Neural crest cell (in vitro differentiated cells): Measurements from ENCODE around the gene ZNF181. TPM values are rescaled to one million over a fixed set of nuclear protein-coding genes. Genes with fewer than 3 reads are reported as not detected.

Source experiments
- DNase-seq: peaks from one replicate; pipeline ENCODE4 v3.0.0; 2021; ENCODE audit warnings: low read depth, mixed read lengths, low spot score
- H3K27ac Mint-ChIP-seq: one replicate; pipeline ENCODE4 v1.8.0; 2021; ENCODE audit warnings: mild to moderate bottlenecking, mixed read lengths; ENCODE audit not compliant: unreplicated experiment
- H3K27me3 Mint-ChIP-seq: 2 replicates; pipeline ENCODE4 v1.8.0; 2021; ENCODE audit warnings: low read depth, mild to moderate bottlenecking, mixed read lengths
- H3K36me3 Mint-ChIP-seq: 2 replicates; pipeline ENCODE4 v1.8.0; 2021; ENCODE audit warnings: low read depth, mild to moderate bottlenecking, mixed read lengths
- H3K4me1 Mint-ChIP-seq: 2 replicates; pipeline ENCODE4 v1.8.0; 2021; ENCODE audit warnings: mixed read lengths
- H3K4me3 Mint-ChIP-seq: one replicate; pipeline ENCODE4 v1.8.0; 2021; ENCODE audit warnings: mild to moderate bottlenecking, mixed read lengths
- H3K9me3 Mint-ChIP-seq: 2 replicates; pipeline ENCODE4 v1.8.0; 2021; ENCODE audit warnings: mixed read lengths
- total RNA-seq: library from RNA; stranded (reverse); gene quantifications from 2 replicates; pipeline ENCODE4 v1.2.1, GENCODE V29; 2021
- TF ChIP-seq, protein P1 (sequence below): fragments of 200-600 bp; sonication (generic); conservative IDR thresholded peaks from 2 replicates; pipeline ENCODE4 v1.5.0; 2021; ENCODE audit warnings: antibody characterized with exemption, mild to moderate bottlenecking

ZNF181 gene
- total RNA-seq, 1 donor from 2014 or later, result 8.0 TPM

DNA sequence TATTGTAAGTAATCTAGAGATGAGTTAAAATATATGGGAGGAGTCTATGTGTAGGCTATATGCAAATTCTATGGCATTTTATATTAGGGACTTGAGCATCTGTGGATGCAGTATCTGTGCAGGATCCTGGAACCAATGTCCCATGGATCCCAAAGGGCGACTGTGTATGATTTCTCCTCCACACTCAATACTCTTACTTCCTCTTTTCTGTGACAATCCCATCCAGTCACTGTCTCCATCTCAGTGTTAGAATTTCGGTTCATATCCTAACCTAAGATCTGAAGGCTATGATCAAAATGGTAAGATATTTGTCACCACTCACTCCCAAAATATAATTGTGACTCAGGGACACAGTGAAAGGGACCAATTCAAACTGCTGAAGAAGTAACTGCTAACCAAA lies 54.0 kb downstream of the ZNF181 start:
- DNase-seq, result no peak
- peaks cover 11% of the 10 kb centered on the region for H3K4me1 Mint-ChIP-seq
- peaks cover 5% of the 10 kb centered on the region for H3K9me3 Mint-ChIP-seq
- no peaks in the 10 kb centered on the region for H3K36me3 Mint-ChIP-seq
- no peak overlapping the region for H3K4me3 Mint-ChIP-seq
- TF ChIP-seq, protein P1, sequence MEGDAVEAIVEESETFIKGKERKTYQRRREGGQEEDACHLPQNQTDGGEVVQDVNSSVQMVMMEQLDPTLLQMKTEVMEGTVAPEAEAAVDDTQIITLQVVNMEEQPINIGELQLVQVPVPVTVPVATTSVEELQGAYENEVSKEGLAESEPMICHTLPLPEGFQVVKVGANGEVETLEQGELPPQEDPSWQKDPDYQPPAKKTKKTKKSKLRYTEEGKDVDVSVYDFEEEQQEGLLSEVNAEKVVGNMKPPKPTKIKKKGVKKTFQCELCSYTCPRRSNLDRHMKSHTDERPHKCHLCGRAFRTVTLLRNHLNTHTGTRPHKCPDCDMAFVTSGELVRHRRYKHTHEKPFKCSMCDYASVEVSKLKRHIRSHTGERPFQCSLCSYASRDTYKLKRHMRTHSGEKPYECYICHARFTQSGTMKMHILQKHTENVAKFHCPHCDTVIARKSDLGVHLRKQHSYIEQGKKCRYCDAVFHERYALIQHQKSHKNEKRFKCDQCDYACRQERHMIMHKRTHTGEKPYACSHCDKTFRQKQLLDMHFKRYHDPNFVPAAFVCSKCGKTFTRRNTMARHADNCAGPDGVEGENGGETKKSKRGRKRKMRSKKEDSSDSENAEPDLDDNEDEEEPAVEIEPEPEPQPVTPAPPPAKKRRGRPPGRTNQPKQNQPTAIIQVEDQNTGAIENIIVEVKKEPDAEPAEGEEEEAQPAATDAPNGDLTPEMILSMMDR, result no peak
- H3K27ac Mint-ChIP-seq, result no peak overlapping the region
- peaks cover 60% of the 10 kb centered on the region for H3K27me3 Mint-ChIP-seq

DNA sequence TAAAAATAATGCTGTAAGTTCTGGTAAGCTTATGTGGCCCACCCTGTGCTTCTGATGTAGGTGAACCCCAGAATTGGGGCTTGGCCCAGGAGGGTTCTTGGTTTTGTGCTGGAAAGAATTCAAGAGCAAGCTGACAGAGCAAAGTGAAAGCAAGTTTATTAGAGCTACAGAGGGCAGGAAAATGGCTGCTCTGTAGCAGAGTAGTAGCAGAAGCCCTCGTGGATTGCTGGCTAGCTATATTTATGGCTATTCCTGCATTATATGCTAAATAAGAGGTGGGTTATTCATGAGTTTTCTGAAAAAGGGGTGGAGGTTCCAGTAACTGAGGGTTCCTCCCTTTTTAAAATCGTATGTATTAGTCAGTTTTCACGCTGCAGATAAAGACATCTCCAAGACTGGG lies 59.5 kb downstream of the ZNF181 start:
- Mint-ChIP-seq H3K27me3 (peaks cover 43% of the 10 kb centered on the region), H3K9me3 (peaks cover 7% of the 10 kb centered on the region), H3K4me1 (peaks cover 11% of the 10 kb centered on the region), H3K4me3 (no peak overlapping the region), H3K36me3 (no peaks in the 10 kb centered on the region), H3K27ac (no peak overlapping the region)
- TF ChIP-seq, protein P1, result no peak
- no peak for DNase-seq

DNA sequence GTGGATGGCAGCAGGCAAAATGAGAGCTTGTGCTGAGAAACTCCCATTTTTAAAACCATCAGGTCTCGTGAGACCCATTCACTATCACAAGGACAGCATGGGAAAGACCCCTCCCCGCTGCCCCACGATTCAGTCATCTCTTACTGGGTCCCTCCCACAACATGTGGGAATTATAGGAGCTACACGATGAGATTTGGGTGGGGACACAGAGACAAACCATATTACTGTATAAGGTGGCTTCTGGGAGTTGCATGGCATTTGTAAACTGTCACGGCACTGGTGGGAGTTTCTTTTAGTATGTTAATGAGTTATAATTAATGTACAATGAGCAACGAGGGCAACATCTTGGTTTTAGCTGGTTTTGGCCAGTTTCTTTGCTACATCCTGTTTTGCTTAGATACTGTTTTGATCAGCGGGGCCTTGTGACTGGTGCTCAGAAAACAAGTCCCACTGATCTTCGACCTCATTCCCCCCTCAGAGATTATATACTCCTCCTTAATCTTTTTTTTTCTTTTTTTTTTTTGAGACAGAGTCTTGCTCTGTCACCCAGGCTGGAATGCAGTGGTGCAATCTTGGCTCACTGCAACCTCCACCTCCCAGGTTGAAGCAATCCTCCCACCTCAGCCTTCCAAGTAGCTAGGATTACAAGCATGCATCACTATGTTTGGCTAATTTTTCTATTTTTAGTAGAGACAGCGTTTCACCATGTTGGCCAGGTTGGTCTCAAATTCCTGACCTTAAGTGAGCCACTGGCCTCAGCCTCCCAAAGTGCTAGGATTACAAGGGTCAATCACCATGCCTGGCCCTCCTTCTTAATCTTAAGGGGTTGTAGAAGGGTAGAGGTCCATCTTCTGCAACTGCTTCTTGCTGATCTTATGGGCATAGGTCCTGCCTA lies 60.3 kb downstream of the ZNF181 start:
- Mint-ChIP-seq H3K4me1 (peaks cover 11% of the 10 kb centered on the region), H3K27me3 (peaks cover 44% of the 10 kb centered on the region), H3K27ac (no peak overlapping the region), H3K9me3 (peaks cover 5% of the 10 kb centered on the region), H3K4me3 (no peak overlapping the region), H3K36me3 (no peaks in the 10 kb centered on the region)
- no peak for DNase-seq
- TF ChIP-seq, protein P1, result no peak

Other genes starting within 250 kb of the ZNF181 start
- 0.45 TPM in 1 of 2 replicates, not detected in the other for gene SCGB2B2, start 57.1 kb upstream of the ZNF181 start, total RNA-seq
- gene ZNF302, start 56.6 kb upstream of the ZNF181 start, total RNA-seq, result 36.7 and 37.0 TPM in 2 replicates
- gene ZNF599, start 39.0 kb downstream of the ZNF181 start, total RNA-seq, result 8.6 and 10.1 TPM in 2 replicates
- 6.2 and 7.2 TPM in 2 replicates for gene ZNF30, start 192.7 kb downstream of the ZNF181 start, total RNA-seq
- 7.5 and 8.1 TPM in 2 replicates for gene ZNF792, start 230.0 kb downstream of the ZNF181 start, total RNA-seq